ENCODE data around the gene PAF1. TPM values are rescaled to one million over a fixed set of nuclear protein-coding genes. Genes with fewer than 3 reads are reported as not detected.

Gene PAF1
- polyA plus RNA-seq, 2 of the 4 experiments (the other 2 are of a cell fraction), result 103 to 110 TPM

DNA sequence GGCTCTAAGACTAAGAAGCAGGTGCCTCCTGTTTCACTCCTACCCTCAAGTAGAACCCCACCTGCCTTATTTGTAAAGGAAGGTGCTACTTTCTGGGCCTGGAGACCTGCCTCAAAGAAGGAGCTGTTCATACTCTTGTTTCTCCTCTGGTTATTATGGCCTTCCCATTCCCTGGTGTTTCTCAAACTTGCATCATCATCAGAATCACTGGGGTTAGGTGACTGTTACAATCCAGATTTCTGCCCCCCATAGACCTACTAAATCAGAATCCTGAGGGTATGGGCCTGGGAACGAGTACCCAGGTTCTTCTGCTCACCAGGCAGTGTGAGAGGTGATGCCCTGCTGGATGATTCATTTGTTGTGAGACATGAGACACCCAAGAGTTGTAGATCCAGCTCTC is 30.3 kb downstream of the PAF1 start:
- Histone ChIP-seq H3K4me3 (no peak overlapping the region), H3K4me2 (no peak overlapping the region), H3K27ac (no peak overlapping the region), H3K9me3 (no peaks in the 10 kb centered on the region), H3K4me1 (no peaks in the 10 kb centered on the region)
- WGBS (ENCODE audit: missing lambda C conversion rate), result 78% methylated on average over 1 of the region's 1 CpG
- ATAC-seq, result no peak
- FAIRE-seq, result no peak
- TF ChIP-seq REST (IDR thresholded peaks at IDR 0.05) (no peak), HEYL (CRISPR knock-in tag; IDR thresholded peaks at IDR 0.05) (no peak), NPAS2 (CRISPR knock-in tag; IDR thresholded peaks at IDR 0.05; ENCODE audit: borderline replicate concordance) (no peak), ESRRA (IDR thresholded peaks at IDR 0.05; ENCODE audit: borderline replicate concordance, low read length) (0 out of 2 replicates have a peak, but pooled peaks have one; percentile 2), MAFK (IDR thresholded peaks at IDR 0.05; ENCODE audit: partially characterized antibody) (peak; percentile 62), CEBPB (IDR thresholded peaks at IDR 0.05) (no peak)
- ChIA-PET CTCF (interaction anchor here (1.6 to 4.2 kb wide), 5 partner anchors 9 to 37 kb away, joined by 8 to 19 read pairs (median 11); no protein-coding TSS in a partner anchor), POLR2A (interaction anchor here (0.6 kb wide), 1 partner anchor 59 kb away, joined by 3 read pairs; no protein-coding TSS in a partner anchor)
- no peak for DNase-seq (ENCODE audit: low read depth in 1 of 2, low spot score in 1 of 2)

DNA sequence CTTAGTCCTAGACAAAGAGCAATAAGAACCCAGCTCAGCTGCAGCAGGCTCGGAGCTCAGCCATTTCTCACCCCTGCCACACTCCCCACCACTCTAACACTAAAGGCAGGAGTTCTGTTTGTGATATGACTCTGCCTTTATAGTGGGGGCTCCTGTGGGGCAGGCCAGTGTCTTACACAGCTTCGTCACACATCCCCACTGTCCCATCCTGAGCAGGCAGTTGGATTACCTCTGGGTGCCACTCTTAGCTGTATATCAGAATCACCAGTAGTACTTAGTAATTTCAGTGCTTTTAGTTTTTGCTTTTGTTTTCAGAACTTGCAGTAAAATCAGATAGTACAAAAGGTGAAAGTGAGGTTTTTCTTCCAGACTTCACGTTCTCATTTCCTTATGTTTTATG is 31.9 kb downstream of the PAF1 start:
- H3K4me1 ChIP-seq, result no peaks in the 10 kb centered on the region
- H3K4me3 ChIP-seq, result no peak overlapping the region
- DNase-seq (ENCODE audit: low read depth in 1 of 2, low spot score in 1 of 2) (no peak), ATAC-seq (no peak), FAIRE-seq (no peak)
- ChIA-PET CTCF (interaction anchor here (0.8 to 4.2 kb wide), 10 partner anchors 8 to 307 kb away, joined by 3 to 18 read pairs (median 4); partner anchors contain the start of gene PLEKHG2), POLR2A (interaction anchor here (0.6 to 1.0 kb wide), 2 partner anchors 8 to 17 kb away, joined by 3 to 5 read pairs; partner anchors contain the start of gene SAMD4B)
- WGBS (ENCODE audit: missing lambda C conversion rate), result 93% methylated on average over 3 of the region's 3 CpGs
- no peaks in the 10 kb centered on the region for H3K9me3 ChIP-seq
- TF ChIP-seq RARB (CRISPR knock-in tag; IDR thresholded peaks at IDR 0.05) (no peak), NFE2L2 (conservative IDR thresholded peaks at IDR 0.05; ENCODE audit: low read length) (no peak), JUNB (IDR thresholded peaks at IDR 0.05) (no peak), MAZ (IDR thresholded peaks at IDR 0.05; ENCODE audit: borderline replicate concordance, low read depth, low read length) (no peak)
- no peak overlapping the region for H3K27ac ChIP-seq
- H3K4me2 ChIP-seq, result no peak overlapping the region

DNA sequence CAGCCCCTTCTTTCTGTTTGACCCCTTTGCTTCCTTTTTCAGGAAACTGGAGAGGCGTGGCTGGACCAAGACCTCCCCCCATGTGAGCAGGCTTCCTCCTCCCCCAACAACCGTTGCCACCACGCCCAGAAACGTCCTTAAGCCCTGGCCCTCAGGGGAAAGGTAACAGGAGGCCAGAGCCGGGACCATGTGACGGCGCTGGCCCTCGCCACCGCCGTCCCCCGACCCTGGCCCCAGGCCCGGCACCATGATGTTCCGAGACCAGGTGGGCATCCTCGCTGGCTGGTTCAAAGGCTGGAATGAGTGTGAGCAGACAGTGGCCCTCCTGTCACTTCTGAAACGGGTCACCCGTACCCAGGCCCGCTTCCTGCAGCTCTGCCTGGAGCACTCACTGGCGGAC is 34.3 kb downstream of the PAF1 start:
- Histone ChIP-seq H3K9me3 (no peaks in the 10 kb centered on the region), H3K4me1 (no peaks in the 10 kb centered on the region), H3K4me3 (no peak overlapping the region), H3K27ac (no peak overlapping the region), H3K4me2 (no peak overlapping the region)
- ChIA-PET CTCF (interaction anchor here (0.6 to 5.2 kb wide), 11 partner anchors 8 to 923 kb away, joined by 3 to 31 read pairs (median 6); partner anchors contain the start of gene SAMD4B), POLR2A (interaction anchor here (1.0 kb wide), 1 partner anchor 34 kb away, joined by 3 read pairs; the partner anchor contains the start of genes MED29 and PAF1)
- ATAC-seq, result no peak; a peak in 1 of 6 replicates
- TF ChIP-seq HOXB13 (CRISPR knock-in tag; IDR thresholded peaks at IDR 0.05; ENCODE audit: low read depth) (no peak), CBX8 (IDR thresholded peaks at IDR 0.05) (no peak), MAX (IDR thresholded peaks at IDR 0.05) (no peak), E2F6 (IDR thresholded peaks at IDR 0.05; ENCODE audit: borderline replicate concordance, low read depth) (no peak), RARB (CRISPR knock-in tag; IDR thresholded peaks at IDR 0.05) (no peak), NFE2L2 (conservative IDR thresholded peaks at IDR 0.05; ENCODE audit: low read length) (no peak), REST (IDR thresholded peaks at IDR 0.05) (no peak), BHLHE40 (IDR thresholded peaks at IDR 0.05; ENCODE audit: low read depth, low read length) (no peak), TFCP2L1 (CRISPR knock-in tag; IDR thresholded peaks at IDR 0.05) (no peak), CBX2 (IDR thresholded peaks at IDR 0.05; ENCODE audit: borderline replicate concordance, low read depth) (no peak), HOXB5 (CRISPR knock-in tag; IDR thresholded peaks at IDR 0.05) (no peak)
- TF ChIP-seq, protein P1, sequence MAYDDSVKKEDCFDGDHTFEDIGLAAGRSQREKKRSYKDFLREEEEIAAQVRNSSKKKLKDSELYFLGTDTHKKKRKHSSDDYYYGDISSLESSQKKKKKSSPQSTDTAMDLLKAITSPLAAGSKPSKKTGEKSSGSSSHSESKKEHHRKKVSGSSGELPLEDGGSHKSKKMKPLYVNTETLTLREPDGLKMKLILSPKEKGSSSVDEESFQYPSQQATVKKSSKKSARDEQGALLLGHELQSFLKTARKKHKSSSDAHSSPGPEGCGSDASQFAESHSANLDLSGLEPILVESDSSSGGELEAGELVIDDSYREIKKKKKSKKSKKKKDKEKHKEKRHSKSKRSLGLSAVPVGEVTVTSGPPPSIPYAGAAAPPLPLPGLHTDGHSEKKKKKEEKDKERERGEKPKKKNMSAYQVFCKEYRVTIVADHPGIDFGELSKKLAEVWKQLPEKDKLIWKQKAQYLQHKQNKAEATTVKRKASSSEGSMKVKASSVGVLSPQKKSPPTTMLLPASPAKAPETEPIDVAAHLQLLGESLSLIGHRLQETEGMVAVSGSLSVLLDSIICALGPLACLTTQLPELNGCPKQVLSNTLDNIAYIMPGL (CRISPR knock-in tag; IDR thresholded peaks at IDR 0.05; ENCODE audit: borderline replicate concordance), result no peak
- no peak for DNase-seq (ENCODE audit: low read depth in 1 of 2, low spot score in 1 of 2)
- no peak for FAIRE-seq
- WGBS (ENCODE audit: missing lambda C conversion rate), result 94% methylated on average over 18 of the region's 18 CpGs
